SH-SY5Y (cell line): ENCODE measurements around the gene MRPL30.

Experiments used
- GATA2 ChIP-seq: IDR thresholded peaks from 2 replicates; pipeline ENCODE4 v1.6.1; 2011; ENCODE audit warnings: mild to moderate bottlenecking, low read depth, low read length
- GATA3 ChIP-seq: IDR thresholded peaks from 2 replicates; pipeline ENCODE4 v1.6.1; 2011; ENCODE audit warnings: low read depth, mild to moderate bottlenecking, low read length, moderate library complexity

The MRPL30 gene

GRCh38 chr2:99180755-99181623 is at the start of gene MRPL30, which contains the start of gene MITD1:
Gene MRPL30 (plus strand): TSS chr2:99181184. CDS start chr2:99186204, 5,020 bp downstream.
Gene MITD1 (minus strand): TSS chr2:99181058. CDS start chr2:99180981, 77 bp downstream.
- TF ChIP-seq GATA2 (no peak), GATA3 (no peak)

GRCh38 chr2:99139003-99139402 is 42.0 kb upstream of the MRPL30 start:
- TF ChIP-seq GATA2, result no peak
- no peak for TF ChIP-seq GATA3

GRCh38 chr2:99140056-99140859 is 40.7 kb upstream of the MRPL30 start:
- no peak for TF ChIP-seq GATA2
- no peak for TF ChIP-seq GATA3

DNA sequence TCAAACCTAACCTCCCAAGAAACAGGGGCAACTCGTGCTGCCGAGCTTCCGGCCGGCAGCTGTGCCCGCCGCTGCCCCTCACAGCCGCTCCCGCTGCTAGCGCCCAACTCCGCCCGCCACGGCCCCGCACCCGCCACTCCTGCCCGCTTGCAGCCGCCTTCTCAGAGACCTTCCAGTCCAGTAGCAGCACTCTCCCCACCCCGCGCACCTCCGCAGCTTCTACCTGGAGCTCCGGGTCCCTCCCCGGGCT is 40.2 kb upstream of the MRPL30 start:
- TF ChIP-seq GATA3 (no peak), GATA2 (no peak)

DNA sequence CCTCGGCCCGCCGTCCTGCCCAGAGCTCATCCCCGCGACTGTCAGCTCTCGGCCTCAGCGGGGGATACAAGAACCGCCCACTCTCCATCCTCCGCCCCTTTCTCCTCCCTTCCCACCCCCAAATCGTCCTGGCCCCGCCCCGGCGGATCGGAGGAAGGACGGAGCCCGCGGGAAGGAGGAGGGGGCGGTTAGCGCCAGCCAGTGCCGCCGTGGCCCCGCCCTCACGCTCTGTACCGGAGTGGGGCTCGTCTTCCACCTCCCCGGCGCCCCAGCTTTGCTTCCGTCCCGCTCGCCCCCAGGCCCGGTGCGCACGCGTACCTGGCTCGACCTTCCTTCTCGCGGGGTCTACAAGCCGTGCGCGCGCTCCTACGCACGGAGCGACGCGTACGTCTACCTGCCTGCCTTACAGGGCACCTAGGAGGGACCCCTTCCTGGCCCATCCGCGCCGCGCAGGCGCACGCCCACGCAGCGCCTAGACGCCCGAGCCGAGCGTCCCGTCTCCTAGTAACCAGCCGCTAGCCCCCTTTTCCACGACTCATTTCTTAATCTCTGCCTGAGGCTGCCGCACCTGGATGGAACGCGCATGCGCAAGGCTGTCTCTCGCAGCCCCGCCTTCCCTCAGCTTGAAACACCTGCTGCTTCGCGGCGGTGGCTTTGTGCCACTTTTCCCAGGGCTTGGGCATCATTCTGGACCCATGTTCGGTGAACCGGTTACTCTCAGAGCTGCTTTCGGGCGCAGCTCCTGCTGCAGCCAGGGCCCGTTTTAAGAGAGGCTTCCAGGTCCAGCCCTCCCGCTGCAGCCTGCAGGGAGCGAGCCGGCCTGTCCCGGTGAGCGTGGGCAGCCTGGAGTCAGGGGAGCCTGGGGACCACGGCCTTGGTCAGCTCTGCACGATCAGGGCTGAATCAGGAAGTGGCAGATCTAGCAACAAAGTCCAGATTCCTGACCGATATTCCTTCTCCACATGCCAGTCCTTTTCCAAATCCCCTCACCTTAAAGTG is 39.6 kb upstream of the MRPL30 start, which contains the start of gene C2orf15:
TSS of gene C2orf15 (plus strand) at position 598 of the 999 bp plus-strand sequence. CDS start 8,852 bp downstream, outside the sequence.
- TF ChIP-seq GATA2 (no peak; the same call in 1 of the 2 replicates), GATA3 (no peak)

DNA sequence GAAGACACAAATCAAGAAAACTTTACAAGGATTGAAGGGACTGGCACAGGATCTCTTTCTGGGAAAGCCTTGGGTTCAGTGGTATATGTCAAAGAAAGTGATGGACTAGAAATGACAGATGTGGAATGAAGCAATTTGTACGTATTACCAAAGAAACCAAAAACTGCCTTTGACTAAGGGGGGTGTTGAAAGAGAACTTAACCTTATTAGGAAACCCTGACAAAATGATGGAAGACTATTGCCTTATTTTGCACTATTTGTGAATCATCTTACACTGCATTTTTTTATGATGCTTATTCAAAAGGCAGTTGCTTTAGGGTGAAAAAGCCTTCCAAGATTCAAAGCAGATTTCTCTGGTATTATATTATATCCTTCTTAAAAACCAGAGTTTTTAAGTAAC is 30.3 kb upstream of the MRPL30 start:
- TF ChIP-seq GATA2 (no peak), GATA3 (no peak)

- no peak for TF ChIP-seq GATA3
- TF ChIP-seq GATA2, result no peak
These were observed 28.6 kb upstream of the MRPL30 start for GRCh38 chr2:99152199-99152895.

DNA sequence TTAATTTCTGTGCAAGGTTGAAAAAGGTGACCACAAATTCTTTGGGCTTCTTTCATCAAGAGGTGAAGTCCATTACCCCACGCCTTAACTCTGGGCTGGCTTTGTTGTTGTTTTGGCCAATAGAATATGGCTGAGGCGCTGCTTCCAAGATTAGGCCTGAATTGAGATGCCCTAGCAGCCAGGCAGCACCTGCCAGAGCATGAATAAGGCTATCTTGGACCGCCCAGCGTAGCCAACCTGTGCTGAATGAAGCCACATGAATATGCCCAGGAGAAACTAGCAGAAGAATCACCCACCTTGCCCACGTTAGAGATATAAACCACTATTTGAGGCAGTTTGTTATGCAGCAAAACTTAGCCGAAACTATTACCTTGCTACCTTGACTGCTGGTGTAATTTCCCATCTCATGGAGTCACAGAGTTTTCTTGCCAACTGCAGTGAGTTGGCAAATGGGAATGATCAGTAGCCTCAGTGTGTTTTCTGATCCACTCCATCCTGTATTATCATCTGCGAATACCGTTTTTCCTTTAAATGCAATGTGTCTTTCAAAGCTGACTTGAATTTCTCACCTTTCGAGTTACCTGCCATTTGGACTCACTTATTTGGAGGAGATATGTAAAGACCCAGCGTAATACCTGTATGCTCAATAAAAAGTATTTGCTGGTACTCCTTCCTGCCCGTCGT is 26.9 kb upstream of the MRPL30 start:
- no peak for TF ChIP-seq GATA3
- TF ChIP-seq GATA2, result no peak

DNA sequence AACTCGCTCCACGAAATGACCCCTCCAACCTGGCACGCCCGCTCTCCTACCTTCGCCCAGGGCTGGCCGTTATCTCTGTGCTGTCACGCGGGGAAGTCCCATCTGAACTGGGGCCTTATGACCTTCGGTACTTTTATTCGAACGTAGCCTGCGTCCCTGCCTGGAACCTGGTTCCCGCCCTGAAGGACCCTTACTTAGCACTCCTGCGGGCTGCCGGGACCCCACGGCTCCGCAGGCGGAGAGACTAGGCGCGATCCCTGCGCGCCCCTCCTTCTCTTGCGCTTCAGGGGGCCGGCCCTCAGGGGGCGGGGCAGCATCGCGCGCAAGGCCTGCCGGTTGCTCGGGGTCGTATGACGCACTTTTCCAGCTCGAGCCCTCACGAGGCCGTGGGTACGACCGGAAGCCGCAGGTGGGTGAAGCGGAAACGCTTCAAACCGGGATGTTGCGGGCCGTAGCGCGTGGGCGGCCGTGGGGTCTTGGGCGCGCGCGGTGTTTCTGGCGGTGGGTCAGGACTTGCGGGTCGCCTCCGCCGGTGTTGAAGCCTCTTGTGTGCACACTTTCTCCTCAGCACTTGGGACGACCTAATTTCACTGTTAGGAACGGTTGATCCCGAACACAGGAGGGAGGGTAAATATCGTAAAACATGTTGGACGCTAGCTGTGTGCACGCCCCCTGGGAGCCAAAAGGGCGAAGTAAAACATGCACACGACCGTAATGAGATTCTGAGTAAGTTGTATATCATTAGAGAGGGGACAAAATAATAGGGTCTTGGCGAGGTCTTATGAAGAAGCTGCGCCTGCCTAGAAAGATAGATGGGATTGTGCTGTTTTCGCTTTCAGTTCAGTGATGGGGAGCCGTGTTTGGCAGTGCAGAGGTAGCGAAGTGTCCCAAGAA is 26.1 kb upstream of the MRPL30 start, which contains the start of the genes LIPT1 and TSGA10:
TSS of gene LIPT1 (plus strand) at position 325 of the 894 bp plus-strand sequence. CDS start 6,991 bp downstream, outside the sequence.
TSS of gene TSGA10 (minus strand) at position 300 of the 894 bp plus-strand sequence. CDS start 45,503 bp downstream, outside the sequence.
- TF ChIP-seq GATA3, result no peak
- TF ChIP-seq GATA2, result peak; percentile 12; the same call in 1 of the 2 replicates

DNA sequence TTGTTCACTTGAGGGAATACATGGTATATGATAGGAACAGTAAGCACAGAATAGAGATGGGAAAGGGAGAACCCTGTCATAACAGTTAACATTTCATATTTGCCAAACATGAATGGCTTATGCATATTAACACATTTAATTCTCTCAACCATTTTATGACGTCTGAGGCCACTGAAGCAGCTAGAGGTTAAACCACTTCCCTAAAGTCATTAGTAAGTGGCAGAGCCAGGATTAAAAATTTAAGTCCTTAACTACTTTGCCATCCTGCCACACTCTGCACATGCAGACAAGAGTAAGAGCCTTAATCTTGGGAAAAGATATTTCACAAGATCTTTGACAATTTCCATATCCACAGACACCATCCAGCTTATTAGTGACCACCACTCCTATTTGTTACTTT is 24.1 kb upstream of the MRPL30 start:
- TF ChIP-seq GATA3 (no peak), GATA2 (no peak)

DNA sequence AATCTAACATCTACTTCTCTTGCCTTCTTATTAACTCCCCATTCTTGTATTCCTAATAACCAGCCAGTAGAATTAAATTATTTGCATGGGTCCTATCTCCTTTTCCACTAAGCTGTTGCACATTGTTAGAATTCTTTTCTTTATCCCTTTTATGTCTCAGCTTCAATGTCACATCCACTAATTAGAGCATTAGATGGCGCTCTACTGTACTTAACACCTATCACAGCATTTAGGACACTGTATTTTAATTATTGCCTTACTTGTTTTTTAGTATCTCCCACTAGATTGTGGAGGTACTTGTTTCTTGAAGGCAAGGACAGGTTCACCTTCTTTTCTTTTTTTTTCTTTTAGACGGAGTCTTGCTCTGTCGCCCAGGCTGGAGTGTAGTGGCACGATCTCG is 22.4 kb upstream of the MRPL30 start:
- TF ChIP-seq GATA2 (no peak), GATA3 (no peak)

DNA sequence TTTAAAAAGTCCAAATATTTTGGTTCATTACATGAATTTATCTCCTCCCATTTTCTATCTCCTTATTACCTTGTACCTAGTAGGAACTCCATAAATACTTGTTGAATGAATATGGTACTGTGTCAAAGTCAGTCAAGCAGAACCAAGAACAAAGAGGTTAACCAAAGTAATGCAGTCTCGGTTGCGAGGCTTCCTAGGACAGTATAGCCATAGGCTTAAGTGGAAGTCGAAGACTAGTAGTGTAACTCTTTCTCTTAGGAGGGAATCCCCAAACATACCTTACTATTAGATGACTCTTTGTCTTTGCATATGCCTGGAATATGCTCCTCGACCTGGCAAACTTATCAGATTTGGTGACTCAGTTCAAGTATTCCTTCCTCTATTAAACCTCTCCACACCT is 21.4 kb upstream of the MRPL30 start:
- TF ChIP-seq GATA3, result no peak
- TF ChIP-seq GATA2, result no peak
